ENCODE results near the gene C3orf18.
A peak's percentile ranks its signal among the peaks of the same experiment; 100 is the strongest.

C3orf18 gene

GRCh38 chr3:50609071-50609762 lies 41.7 kb upstream of the C3orf18 start:
- TF ChIP-seq CTCF (IDR thresholded peaks at IDR 0.05; ENCODE audit: insufficient read depth, low read length) (no peak), SPI1 (IDR thresholded peaks at IDR 0.05; ENCODE audit: borderline replicate concordance, low read depth) (no peak; the same call in 1 of the 2 replicates), GABPA (IDR thresholded peaks at IDR 0.05; ENCODE audit: low read depth) (no peak), REST (IDR thresholded peaks at IDR 0.05; ENCODE audit: insufficient replicate concordance, low read depth) (no peak), POLR2AphosphoS5 (IDR thresholded peaks at IDR 0.05; ENCODE audit: low read depth) (no peak)
- H3K27me3 ChIP-seq (ENCODE audit: insufficient read depth, poor library complexity, severe bottlenecking): no peaks in the 10 kb centered on the region
- H3K4me3 ChIP-seq (replicated peaks; ENCODE audit: insufficient read depth, low read length): no peak overlapping the region
- DNase-seq (ENCODE audit: low read depth in 1 of 2, low spot score in 1 of 2): peak in 1 of 2 experiments; percentile 41
- peak overlapping the region; percentile 34 for H3K27ac ChIP-seq (replicated peaks)

GRCh38 chr3:50608278-50608677 lies 40.7 kb upstream of the C3orf18 start:
- DNase-seq (ENCODE audit: low read depth in 1 of 2, low spot score in 1 of 2): no peak
- Histone ChIP-seq H3K27me3 (ENCODE audit: insufficient read depth, poor library complexity, severe bottlenecking) (no peaks in the 10 kb centered on the region), H3K27ac (replicated peaks) (no peak overlapping the region), H3K4me3 (replicated peaks; ENCODE audit: insufficient read depth, low read length) (no peak overlapping the region)
- TF ChIP-seq POLR2AphosphoS5 (IDR thresholded peaks at IDR 0.05; ENCODE audit: low read depth) (no peak), REST (IDR thresholded peaks at IDR 0.05; ENCODE audit: insufficient replicate concordance, low read depth) (no peak)

- Histone ChIP-seq H3K4me3 (replicated peaks; ENCODE audit: insufficient read depth, low read length) (no peak overlapping the region), H3K27ac (replicated peaks) (no peak overlapping the region), H3K27me3 (ENCODE audit: insufficient read depth, poor library complexity, severe bottlenecking) (no peaks in the 10 kb centered on the region)
- DNase-seq (ENCODE audit: low read depth in 1 of 2, low spot score in 1 of 2): no peak
- TF ChIP-seq POLR2AphosphoS5 (IDR thresholded peaks at IDR 0.05; ENCODE audit: low read depth) (no peak), CTCF (IDR thresholded peaks at IDR 0.05; ENCODE audit: insufficient read depth, low read length) (no peak)
These were observed 39.9 kb upstream of the C3orf18 start for GRCh38 chr3:50607271-50608091.

- no peaks in the 10 kb centered on the region for H3K27me3 ChIP-seq (ENCODE audit: insufficient read depth, poor library complexity, severe bottlenecking)
- H3K27ac ChIP-seq (replicated peaks): peak overlapping the region; percentile 53
- H3K4me3 ChIP-seq (replicated peaks; ENCODE audit: insufficient read depth, low read length): no peak overlapping the region
- DNase-seq (ENCODE audit: low read depth in 1 of 2, low spot score in 1 of 2): no peak
- TF ChIP-seq CTCF (IDR thresholded peaks at IDR 0.05; ENCODE audit: insufficient read depth, low read length) (no peak), GABPA (IDR thresholded peaks at IDR 0.05; ENCODE audit: low read depth) (no peak), REST (IDR thresholded peaks at IDR 0.05; ENCODE audit: insufficient replicate concordance, low read depth) (no peak)
These were observed 39.0 kb upstream of the C3orf18 start for GRCh38 chr3:50606596-50606995.

Measured in HL-60 (cell line).